ENCODE data around the gene EED.

DNA sequence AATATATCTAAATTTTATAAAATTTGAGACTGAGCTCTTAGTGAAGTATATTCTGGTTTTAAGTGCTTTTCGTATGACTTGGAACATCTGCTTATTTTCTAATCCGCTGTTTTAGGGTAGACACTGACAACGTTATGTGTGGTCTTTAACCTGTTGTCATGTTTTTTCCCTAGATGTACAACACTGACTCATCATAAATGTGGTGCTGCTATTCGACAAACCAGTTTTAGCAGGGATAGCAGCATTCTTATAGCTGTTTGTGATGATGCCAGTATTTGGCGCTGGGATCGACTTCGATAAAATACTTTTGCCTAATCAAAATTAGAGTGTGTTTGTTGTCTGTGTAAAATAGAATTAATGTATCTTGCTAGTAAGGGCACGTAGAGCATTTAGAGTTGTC lies 33.7 kb downstream of the EED start:
- no peak for TF ChIP-seq POLR2A (IDR thresholded peaks at IDR 0.05)
- TF ChIP-seq CTCF (IDR thresholded peaks at IDR 0.05) = no peak

All from vagina (tissue), 2 donors.